Activated CD8-positive, alpha-beta memory T cell treated with anti-CD3 and anti-CD28 coated beads, Interleukin-2, amount 50 U/mL, for 48 hours (primary cell): Measurements from ENCODE around the gene ITPR1.

ENCODE experiments used
- DNase-seq: peaks from one replicate; pipeline ENCODE4 v3.0.0-alpha.2; 2020

Gene ITPR1

DNA sequence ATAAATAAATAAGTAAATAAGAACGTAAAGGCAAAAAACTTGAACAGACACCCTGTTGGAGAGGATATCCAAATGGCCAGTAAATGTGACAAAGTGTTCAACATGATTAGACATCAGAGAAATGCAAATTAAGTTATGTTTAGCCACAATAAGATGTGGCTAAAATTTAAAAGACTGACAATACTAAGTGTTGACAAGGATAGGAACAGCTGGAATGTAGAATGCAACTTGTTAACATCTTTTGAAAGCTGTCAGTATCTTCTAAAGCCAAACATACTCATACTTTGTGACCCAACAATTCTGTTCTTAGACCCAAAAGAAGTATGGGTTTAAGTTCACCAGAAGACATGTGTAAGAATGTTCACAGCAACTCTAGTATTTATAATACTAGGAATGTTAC is 197.1 kb downstream of the ITPR1 start:
- DNase-seq: no peak

- no peak for DNase-seq
These were observed 200.5 kb downstream of the ITPR1 start for GRCh38 chr3:4693620-4694019.

- no peak for DNase-seq
These were observed 202.7 kb downstream of the ITPR1 start for GRCh38 chr3:4695846-4696245.

DNA sequence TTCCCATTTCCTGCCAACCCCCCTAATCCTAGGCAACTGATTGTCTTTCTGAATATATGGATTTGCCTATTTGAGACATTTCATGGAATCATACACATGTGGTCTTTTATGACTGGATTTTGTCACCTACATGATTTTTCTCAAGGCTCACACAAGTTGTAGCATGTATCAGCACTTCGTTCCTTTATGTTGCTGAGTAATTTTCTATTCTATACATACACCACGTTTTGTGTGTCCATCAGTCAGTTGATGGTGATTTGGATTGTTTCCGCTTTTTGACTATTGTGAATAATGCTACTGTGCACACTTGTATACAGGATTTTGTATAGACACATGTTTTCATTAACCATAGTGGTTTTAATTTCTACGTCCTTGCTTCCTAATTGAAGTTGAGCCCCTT is 203.1 kb downstream of the ITPR1 start:
- no peak for DNase-seq

- no peak for DNase-seq
These were observed 205.1 kb downstream of the ITPR1 start for GRCh38 chr3:4698125-4698821.

DNA sequence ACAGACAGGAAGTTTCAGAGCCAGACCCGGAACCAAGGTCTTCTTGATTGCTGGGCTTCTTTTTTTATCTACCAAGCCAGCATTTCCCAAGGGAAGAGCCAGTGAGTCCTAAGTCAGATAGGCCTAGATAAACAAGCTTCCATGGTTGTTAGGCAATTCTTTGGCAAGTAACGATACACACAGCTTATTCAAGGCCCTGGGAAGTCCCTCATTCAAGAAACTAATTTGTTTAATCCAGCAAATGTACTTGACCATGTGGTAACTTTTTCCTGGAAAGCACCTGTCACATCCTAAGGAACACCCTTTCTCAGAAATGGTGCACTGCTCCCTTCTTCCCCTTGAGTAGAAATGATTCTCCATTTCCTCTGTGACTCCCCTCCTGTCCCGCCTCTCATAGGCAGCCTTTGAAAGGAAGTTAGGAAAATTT is 209.9 kb downstream of the ITPR1 start:
- DNase-seq: no peak

DNA sequence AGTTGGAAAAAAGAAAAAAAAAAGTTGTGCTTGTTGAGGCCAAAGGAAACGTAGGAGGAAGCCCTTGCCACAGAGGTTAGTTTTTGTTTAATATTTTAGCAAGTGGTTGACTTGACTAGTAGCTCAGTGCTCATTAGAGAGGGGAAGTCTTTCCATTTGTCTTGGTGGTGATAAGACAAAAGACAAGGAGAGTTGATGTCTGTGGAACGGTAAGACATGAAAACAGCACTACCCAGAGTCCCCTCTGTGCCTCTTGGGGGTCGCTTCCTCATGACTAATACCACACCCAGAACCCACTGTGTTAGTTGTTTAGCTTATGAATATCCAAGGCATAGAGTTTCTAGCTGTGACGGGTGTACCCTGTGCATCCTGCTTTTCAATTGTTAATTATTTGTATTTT is 211.4 kb downstream of the ITPR1 start:
- DNase-seq: no peak

DNA sequence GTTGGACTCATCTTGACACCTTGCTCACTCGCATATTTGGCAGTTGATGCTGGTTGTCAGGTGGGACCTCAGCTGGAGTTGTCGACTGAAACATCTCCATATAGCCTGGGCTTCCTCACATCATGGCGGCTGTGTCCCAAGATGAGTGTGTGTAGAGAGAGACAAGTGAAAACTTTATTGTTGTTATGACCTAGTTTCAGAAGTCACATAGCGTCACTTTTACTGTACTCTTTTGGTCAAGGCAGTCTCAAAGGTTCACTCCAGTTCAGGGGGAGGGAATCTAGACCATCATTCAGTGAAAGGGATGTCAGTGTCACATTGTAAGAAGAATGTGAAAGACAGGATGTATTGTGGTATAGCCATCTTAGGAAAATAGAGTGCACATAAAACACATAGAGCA is 214.2 kb downstream of the ITPR1 start:
- no peak for DNase-seq

GRCh38 chr3:4708230-4708629 is 215.1 kb downstream of the ITPR1 start:
- no peak for DNase-seq

DNA sequence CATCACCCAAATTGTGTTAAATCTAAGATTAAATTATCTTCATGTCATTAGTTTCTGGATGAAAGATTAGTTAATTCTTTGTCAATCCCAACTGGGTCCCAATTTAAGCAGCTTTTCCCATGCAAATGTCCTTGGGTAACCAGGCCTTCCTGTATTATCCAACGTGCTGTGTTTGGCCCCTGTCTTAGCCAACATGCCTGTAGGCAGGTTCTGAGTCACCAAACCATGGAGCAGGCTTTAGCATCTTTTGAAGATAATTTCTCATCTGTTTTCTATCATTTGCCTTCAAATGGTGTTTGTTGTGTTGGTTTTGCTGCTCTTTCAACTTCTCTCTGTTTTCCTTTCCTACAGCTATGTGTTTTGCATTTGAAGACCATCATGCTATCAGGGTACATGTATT is 216.2 kb downstream of the ITPR1 start:
- no peak for DNase-seq

DNA sequence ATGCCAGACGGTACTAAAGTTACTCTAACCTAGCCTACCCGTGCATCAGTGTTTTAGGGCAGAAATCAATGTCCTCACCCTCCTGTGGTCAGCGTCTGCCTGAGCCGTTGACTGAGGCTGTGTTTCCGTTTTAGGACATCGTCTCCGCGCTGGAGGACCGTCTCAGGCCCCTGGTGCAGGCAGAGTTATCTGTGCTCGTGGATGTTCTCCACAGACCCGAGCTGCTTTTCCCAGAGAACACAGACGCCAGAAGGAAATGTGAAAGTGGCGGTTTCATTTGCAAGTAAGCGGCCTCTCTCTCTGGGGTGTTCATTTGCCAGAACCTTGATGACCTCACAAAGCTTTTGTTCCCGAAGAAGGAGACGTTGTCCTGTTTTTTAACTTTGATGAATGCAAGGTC is 217.0 kb downstream of the ITPR1 start:
- no peak for DNase-seq

GRCh38 chr3:4711680-4711992 is 218.5 kb downstream of the ITPR1 start:
- DNase-seq: no peak

GRCh38 chr3:4712109-4712508 is 219.0 kb downstream of the ITPR1 start:
- no peak for DNase-seq

GRCh38 chr3:4714045-4714444 is 220.9 kb downstream of the ITPR1 start:
- DNase-seq: no peak

- DNase-seq: no peak
These were observed 223.1 kb downstream of the ITPR1 start for GRCh38 chr3:4716266-4716665.

GRCh38 chr3:4716706-4717362 is 223.7 kb downstream of the ITPR1 start:
- no peak for DNase-seq

DNA sequence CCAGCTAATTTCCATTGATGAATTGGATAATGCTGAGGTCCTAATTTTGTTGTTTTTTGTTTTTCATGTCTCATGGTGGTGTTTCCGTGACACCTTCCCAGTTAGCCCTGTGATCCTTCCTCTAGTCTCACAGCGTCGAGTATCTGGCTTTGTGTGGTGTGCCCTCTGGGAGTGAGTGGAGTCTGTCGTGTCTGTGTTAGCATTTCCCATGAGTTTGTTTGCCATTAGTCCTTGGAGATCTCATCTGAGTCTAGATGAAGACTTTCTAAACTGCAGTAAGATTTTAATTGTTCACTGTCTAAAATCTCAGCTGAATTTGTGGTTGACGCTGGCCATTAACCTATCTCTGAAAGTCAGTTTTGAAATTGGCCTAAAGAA is 224.2 kb downstream of the ITPR1 start:
- DNase-seq: no peak

DNA sequence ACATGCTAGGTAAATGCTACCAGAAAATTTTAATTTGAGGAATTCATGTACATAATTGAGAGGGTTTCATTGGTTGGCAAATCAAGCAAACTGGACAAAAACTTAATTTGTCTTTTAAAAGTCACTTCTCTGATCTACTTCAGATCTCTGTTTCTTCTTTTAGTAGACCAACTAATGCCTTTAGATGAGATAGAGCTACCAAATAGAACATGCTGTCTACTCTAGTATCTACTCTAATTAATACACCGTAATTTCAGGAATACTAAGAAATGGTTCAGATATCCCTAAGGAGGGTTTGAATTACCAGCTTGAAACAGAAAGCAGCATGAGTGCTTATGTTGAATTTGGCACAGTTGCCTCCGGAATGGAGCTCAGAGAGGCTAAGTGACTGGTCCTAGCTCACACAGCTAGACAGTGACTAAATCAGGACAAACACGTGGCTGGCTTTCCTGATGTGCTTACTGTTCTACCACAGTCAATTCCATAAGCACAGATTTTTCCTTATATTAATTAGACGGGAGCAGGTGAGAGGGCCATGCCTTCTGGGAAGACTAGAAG is 225.1 kb downstream of the ITPR1 start:
- DNase-seq: no peak

- DNase-seq: no peak
These were observed 225.9 kb downstream of the ITPR1 start for GRCh38 chr3:4719046-4719501.

- no peak for DNase-seq
These were observed 227.3 kb downstream of the ITPR1 start for GRCh38 chr3:4720316-4721075.

DNA sequence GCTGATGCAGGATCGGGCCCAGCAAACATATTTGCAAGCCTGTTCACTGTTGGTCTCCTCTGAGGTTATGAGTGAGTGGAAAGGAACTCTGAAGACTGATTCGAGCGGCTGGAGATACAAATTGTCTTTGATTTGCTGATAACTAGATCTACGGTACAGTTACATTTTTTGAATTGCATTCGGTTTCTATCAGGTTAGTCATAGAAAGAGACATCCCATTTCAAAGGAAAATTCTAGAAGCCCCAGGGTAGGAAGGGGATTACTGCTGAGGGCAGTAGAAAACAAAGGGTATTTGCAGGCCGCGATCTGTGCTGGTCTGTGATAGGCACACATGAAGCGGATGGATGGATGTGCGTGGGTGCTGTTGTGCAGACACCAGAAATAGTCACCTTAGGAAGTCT is 228.4 kb downstream of the ITPR1 start:
- no peak for DNase-seq

DNA sequence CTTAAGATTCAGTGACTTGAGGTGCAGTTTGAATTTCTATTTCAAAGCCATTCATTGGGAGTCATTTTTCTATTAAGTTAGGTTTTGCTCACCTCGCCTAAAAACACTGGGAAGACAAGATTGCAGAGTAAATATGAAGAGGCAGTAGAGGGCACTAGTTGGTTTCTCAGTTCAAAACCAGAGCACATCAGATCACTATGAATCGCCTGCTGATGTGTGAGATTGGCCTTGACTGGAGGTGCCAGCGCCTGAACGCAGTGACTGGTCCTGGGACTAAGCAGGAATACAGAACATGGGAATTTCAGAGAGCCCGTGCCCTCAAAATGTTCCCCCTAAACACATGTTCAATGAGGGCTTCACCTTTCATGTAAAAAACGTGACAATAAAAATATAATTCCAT is 229.0 kb downstream of the ITPR1 start:
- DNase-seq: no peak

DNA sequence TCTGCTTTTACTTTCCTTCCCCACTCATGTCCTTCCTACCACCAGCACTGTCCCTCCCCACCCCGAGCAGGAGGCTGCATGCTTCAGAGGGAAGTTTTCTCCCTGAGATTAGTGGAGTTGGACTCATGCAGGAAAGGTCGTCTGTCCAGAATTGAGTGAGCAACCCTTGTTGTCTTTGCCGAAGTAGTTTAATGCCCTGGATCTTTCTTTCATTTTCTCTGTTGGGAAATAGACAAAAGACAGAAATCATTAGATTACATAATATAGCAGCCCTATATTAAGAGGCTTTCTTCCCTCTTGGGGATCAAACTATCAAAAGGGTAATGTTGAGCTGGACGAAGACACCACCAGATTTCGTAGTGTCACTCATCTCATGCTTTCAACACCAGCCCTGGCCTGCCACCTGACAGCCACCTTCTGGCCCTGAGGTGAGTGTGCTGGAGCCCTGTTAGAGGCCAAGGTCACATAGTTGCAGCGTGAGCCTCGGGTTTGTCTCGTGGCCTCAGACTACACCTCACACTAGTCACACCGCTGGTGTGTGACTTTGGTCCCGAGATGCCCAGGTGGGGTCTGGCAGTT is 231.0 kb downstream of the ITPR1 start:
- DNase-seq: no peak

DNA sequence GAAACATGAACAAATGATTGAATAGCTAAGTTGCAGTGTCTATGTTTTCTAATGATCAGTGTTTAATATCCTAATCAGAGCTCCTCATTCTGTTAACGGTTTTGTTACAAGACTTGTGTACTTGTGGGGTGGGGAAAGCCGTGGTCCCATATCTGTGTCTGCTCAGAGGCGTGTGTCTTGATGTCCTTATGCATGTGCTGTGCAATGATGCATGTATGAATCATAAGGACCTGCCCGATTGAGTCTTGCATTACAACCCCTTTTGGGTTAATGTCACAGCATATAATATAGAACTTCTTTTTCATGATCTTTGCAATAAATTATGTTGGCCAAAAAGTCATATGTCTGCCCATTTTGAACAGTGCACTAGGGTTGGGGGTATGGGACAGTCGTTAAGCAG is 233.4 kb downstream of the ITPR1 start:
- DNase-seq: no peak
